ENCODE results near the gene JAZF1.

Gene JAZF1

GRCh38 chr7:28104041-28104541 is 76.5 kb downstream of the JAZF1 start:
- H3K27ac ChIP-seq, result no peak overlapping the region

GRCh38 chr7:28102797-28103196 is 77.8 kb downstream of the JAZF1 start:
- no peak overlapping the region for H3K27ac ChIP-seq
- no peak for TF ChIP-seq ZFX (IDR thresholded peaks at IDR 0.05; ENCODE audit: borderline replicate concordance)
- TF ChIP-seq, protein P1, sequence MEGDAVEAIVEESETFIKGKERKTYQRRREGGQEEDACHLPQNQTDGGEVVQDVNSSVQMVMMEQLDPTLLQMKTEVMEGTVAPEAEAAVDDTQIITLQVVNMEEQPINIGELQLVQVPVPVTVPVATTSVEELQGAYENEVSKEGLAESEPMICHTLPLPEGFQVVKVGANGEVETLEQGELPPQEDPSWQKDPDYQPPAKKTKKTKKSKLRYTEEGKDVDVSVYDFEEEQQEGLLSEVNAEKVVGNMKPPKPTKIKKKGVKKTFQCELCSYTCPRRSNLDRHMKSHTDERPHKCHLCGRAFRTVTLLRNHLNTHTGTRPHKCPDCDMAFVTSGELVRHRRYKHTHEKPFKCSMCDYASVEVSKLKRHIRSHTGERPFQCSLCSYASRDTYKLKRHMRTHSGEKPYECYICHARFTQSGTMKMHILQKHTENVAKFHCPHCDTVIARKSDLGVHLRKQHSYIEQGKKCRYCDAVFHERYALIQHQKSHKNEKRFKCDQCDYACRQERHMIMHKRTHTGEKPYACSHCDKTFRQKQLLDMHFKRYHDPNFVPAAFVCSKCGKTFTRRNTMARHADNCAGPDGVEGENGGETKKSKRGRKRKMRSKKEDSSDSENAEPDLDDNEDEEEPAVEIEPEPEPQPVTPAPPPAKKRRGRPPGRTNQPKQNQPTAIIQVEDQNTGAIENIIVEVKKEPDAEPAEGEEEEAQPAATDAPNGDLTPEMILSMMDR (IDR thresholded peaks at IDR 0.05), result no peak

More at GRCh38 chr7:28104041-28104541, 76.5 kb downstream of the JAZF1 start:
- TF ChIP-seq, protein P1 (IDR thresholded peaks at IDR 0.05), result no peak
- TF ChIP-seq ZFX (IDR thresholded peaks at IDR 0.05; ENCODE audit: borderline replicate concordance), result no peak

DNA sequence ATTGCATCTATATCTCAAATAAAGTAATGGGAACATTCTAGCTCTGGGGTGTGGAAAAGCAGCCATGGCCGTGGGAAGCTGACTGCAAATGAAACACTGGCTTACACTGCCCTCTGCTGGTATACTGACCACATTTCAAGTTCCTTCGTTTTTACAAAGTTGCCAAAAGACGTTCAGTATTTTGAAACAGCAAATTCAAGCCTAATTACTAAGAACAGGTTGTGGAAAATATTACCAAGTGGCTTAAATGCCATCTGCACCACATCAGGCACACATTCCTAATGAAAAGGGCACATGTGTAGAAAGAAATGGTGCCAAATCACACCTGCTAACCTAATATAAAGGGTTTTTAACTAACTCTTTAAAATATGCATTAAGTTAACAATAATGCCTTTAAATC is 83.9 kb downstream of the JAZF1 start:
- no peak overlapping the region for H3K27ac ChIP-seq
- TF ChIP-seq, protein P1 (IDR thresholded peaks at IDR 0.05), result peak; percentile 97
- TF ChIP-seq ZFX (IDR thresholded peaks at IDR 0.05; ENCODE audit: borderline replicate concordance), result no peak

- H3K27ac ChIP-seq, result no peak overlapping the region
- TF ChIP-seq, protein P1 (IDR thresholded peaks at IDR 0.05), result no peak
- no peak for TF ChIP-seq ZFX (IDR thresholded peaks at IDR 0.05; ENCODE audit: borderline replicate concordance)
Observed at GRCh38 chr7:28095231-28095630, 85.4 kb downstream of the JAZF1 start.

DNA sequence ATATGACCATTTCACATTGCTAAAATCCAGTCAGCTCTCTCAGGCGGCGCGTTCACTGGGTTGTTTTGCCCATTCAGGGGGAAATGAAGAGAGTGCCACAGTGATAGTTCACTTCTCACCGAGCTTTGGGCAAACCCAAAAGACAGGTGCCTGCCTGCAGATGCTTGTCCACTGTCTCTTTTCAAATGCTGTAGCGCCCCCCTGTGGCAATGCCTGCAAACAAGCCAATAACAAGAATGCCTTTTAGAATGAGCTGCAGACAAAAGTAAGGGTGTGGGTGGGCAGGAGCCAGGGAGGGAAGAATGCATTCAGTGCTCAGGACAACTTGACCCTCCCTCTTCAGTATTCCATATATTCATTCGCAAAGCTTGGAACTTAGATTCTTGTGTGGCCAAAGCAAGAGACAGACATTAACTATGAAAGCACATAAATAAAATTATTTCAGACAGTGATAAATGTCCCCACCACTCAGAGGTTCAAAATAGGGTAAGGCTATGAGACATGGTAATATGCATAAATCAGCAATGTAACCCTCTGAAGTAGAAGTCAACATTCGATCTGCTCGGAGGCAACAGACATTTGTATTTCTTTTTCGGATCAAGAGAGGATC is 86.9 kb downstream of the JAZF1 start:
- H3K27ac ChIP-seq, result no peak overlapping the region
- TF ChIP-seq, protein P1 (IDR thresholded peaks at IDR 0.05), result peak; percentile 90
- no peak for TF ChIP-seq ZFX (IDR thresholded peaks at IDR 0.05; ENCODE audit: borderline replicate concordance)

DNA sequence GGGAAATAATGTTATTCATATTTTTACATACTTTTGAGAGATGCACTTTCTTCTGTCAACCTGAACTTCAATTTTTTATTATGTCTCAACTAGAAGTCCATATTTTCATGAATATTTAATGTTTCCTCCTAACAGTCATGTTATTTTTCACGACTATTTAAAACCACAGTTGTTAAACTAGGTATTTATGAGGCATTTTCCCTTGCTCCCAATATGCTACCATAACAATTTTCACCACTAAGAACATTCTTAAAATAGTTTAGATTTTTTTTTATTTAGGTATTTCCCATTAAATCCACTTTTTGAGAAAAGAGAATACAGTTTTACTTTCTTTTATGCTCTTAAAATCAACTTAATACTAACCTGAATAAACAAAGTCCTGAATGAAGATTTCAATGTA is 89.4 kb downstream of the JAZF1 start:
- H3K27ac ChIP-seq, result no peak overlapping the region
- TF ChIP-seq ZFX (IDR thresholded peaks at IDR 0.05; ENCODE audit: borderline replicate concordance), result no peak

DNA sequence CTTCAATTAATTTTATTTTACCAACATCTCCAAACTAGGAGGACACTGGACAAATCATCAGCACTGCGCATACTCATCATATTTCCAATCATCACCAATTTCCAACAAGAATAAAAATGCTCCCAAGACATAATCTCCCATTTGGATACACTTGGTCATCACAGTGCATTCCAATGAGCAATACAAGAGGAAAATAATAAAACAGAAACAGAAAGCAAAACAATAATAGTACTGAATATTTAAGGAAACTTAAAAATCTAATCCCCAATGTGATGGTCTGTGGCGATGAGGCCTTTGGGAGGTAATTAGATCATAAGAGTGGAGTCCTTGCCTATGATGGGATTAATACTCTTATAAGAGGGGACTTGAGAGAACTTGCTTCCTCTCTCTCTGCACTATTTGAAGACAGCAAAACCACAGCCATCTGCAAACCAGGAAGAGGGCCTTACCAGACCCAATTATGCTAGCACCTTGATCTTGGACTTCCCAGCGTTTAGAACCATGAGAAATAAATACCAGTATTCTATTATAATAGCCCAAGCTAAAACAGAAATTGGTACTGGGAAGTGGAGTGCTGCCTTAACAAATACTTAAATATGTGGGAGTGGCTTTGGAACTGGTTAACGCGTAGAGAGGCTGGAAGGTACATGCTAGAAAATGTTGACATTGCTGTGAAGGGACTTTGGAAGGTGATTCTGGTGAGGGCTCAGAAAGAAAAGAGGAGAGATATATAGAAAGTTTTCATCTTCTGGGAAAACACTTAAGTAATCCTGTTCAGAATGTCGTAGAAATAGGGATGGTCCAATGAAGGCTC is 91.5 kb downstream of the JAZF1 start:
- H3K27ac ChIP-seq, result no peak overlapping the region
- no peak for TF ChIP-seq ZFX (IDR thresholded peaks at IDR 0.05; ENCODE audit: borderline replicate concordance)
- TF ChIP-seq, protein P1 (IDR thresholded peaks at IDR 0.05), result no peak

All from 22Rv1 (cell line).